Hypothalamus (tissue), 51 donors: Measurements from ENCODE around the gene KRTAP10-7.

Experiments used
- DNase-seq, 51 donors: peaks; one replicate each; lab custom pipeline; 2025; lab: John Stamatoyannopoulos, UW

The KRTAP10-7 gene

GRCh38 chr21:44650973-44651675 lies 50.7 kb downstream of the KRTAP10-7 start:
- no peak for DNase-seq
